Gastrocnemius medialis (tissue), 4 donors: ENCODE results near the gene PMEPA1. TPM values are rescaled to one million over a fixed set of nuclear protein-coding genes. Genes with fewer than 3 reads are reported as not detected.

Experiments
- ATAC-seq, 2 donors: fragments of 150-250 bp; one replicate each; pipeline ENCODE4 v1.9.1; 2016
- DNase-seq, 2 donors: peaks; one replicate each; pipeline ENCODE4 v3.0.0-alpha.2; 2019
- H3K27ac ChIP-seq, 4 donors: fragments of 200-600 bp; sonication (generic); 1 replicate in 1 of 4; 2 replicates in 3 of 4; pipeline ENCODE4 v1.5.1; 2016 to 2018; ENCODE audit warnings: mild to moderate bottlenecking in 2 of 4, moderate library complexity in 1 of 4
- H3K27me3 ChIP-seq, 3 donors: fragments of 200-600 bp; sonication (generic) in 2 of 3; 1 replicate in 1 of 3; 2 replicates in 2 of 3; pipeline versions ENCODE4 v1.5.1 to v1.6.0; 2016 to 2019; ENCODE audit warnings: mild to moderate bottlenecking in 1 of 3, moderate library complexity in 1 of 3
- H3K36me3 ChIP-seq, 2 donors: fragments of 200-600 bp; sonication (generic) in 1 of 2; one replicate each; pipeline ENCODE4 v1.5.1; 2017 to 2018
- H3K4me1 ChIP-seq, 2 donors: fragments of 200-600 bp; sonication (generic) in 1 of 2; one replicate each; pipeline ENCODE4 v1.5.1; 2016 to 2017; ENCODE audit warnings: mild to moderate bottlenecking in 2 of 2
- H3K4me3 ChIP-seq, 4 donors: fragments of 200-600 bp; sonication (generic) in 3 of 4; 1 replicate in 1 of 4; 2 replicates in 3 of 4; pipeline ENCODE4 v1.5.1; 2016 to 2019; ENCODE audit warnings: mild to moderate bottlenecking in 2 of 4
- H3K9me3 ChIP-seq, 3 donors: fragments of 200-600 bp; sonication (generic) in 2 of 3; 1 replicate in 1 of 3; 2 replicates in 2 of 3; pipeline ENCODE4 v1.5.1; 2016 to 2019
- POLR2A ChIP-seq, 2 donors: fragments of 450-650 bp; IDR thresholded peaks; one replicate each; pipeline ENCODE4 v1.6.1; 2017; ENCODE audit warnings: antibody characterized with exemption in 2 of 2, mild to moderate bottlenecking in 2 of 2, moderate library complexity in 2 of 2
- in situ Hi-C, 4 donors: fragments of 200-750 bp; cut with MboI; loops; one replicate each; pipeline versions ENCODE4 v1.15.0 to v1.8.0; 2017; ENCODE audit warnings: low sequenced_read_pairs in 4 of 4
- intact Hi-C: fragments of 100-400 bp; cut with DNase I; formaldehyde crosslinking; loops from one replicate; pipeline ENCODE4 v1.15.1; 2023; ENCODE audit warnings: low total_unique reads
- total RNA-seq, 4 donors: library from RNA; depleted of rRNA; stranded (reverse); fragments of >200 nt; gene quantifications; one replicate each; pipeline versions ENCODE4 v1.1.0 to v1.2.3, GENCODE V29; 2016
- TF ChIP-seq, protein P1 (sequence below), 5 experiments: fragments of 450-650 bp in 3 of 5; fragments of 200-600 bp in 2 of 5; sonication (generic) in 2 of 5; IDR thresholded peaks in 4 of 5; conservative IDR thresholded peaks in 1 of 5; 1 replicate in 4 of 5; 2 replicates in 1 of 5; pipeline ENCODE4 v1.5.1; 2016 to 2019; ENCODE audit warnings: antibody characterized with exemption in 5 of 5, mild to moderate bottlenecking in 3 of 5, moderate library complexity in 3 of 5

The PMEPA1 gene
- total RNA-seq, 4 donors from 2014 or later: 1.5 to 8.1 (median 5.8) TPM

- in situ Hi-C loops: loop anchor here in 2 of 4 donors (10.0 to 25.0 kb wide), 3 partner anchors 105 to 1333 kb away; partner anchors contain the start of genes AURKA (in 1 of the 2), CSTF1 (in 1 of the 2) and RBM38 (in 1 of the 2)
- no peak for TF ChIP-seq POLR2A (IDR thresholded peaks at IDR 0.05)
- TF ChIP-seq, protein P1, sequence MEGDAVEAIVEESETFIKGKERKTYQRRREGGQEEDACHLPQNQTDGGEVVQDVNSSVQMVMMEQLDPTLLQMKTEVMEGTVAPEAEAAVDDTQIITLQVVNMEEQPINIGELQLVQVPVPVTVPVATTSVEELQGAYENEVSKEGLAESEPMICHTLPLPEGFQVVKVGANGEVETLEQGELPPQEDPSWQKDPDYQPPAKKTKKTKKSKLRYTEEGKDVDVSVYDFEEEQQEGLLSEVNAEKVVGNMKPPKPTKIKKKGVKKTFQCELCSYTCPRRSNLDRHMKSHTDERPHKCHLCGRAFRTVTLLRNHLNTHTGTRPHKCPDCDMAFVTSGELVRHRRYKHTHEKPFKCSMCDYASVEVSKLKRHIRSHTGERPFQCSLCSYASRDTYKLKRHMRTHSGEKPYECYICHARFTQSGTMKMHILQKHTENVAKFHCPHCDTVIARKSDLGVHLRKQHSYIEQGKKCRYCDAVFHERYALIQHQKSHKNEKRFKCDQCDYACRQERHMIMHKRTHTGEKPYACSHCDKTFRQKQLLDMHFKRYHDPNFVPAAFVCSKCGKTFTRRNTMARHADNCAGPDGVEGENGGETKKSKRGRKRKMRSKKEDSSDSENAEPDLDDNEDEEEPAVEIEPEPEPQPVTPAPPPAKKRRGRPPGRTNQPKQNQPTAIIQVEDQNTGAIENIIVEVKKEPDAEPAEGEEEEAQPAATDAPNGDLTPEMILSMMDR (IDR thresholded peaks at IDR 0.05 in 4 of 5, conservative IDR thresholded peaks at IDR 0.05 in 1 of 5): no peak
These were observed 10.1 kb upstream of the PMEPA1 start for GRCh38 chr20:57719951-57720350.

DNA sequence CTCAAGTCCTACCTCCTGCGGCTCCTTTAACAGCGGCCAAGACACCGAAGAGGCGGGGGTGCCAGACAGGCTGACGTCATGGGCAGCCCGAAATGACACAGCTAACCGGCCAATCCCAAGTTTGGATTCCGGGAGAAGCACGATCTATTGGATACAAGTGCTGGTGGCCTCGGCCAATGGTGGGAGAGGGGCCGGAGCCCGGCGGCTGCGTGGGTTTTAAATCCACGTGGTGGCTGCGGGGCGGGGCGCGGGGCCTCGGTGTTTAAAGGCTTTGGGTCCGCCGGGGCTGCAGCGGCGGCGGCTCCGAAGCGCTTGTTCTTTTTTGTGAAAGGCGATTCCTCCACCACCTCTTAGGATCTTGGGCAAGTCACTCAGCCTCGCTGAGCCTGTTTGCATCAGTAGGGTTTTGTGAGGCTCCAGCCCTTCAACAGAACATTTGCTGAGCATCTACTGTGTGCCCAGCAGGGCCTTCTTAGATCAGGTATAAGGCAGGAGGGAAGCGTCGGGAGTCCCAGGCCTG is 8.7 kb upstream of the PMEPA1 start:
- Histone ChIP-seq H3K27ac (peak overlapping the region; percentile 21 to 79 (median 57)), H3K4me1 (peaks cover 50 to 56% of the 10 kb centered on the region in 2 donors), H3K4me3 (peak overlapping the region; percentile 32 to 45 (median 36)), H3K36me3 (no peaks in the 10 kb centered on the region), H3K27me3 (no peaks in the 10 kb centered on the region), H3K9me3 (no peaks in the 10 kb centered on the region)
- no peak for TF ChIP-seq POLR2A (IDR thresholded peaks at IDR 0.05)
- TF ChIP-seq, protein P1 (IDR thresholded peaks at IDR 0.05 in 4 of 5, conservative IDR thresholded peaks at IDR 0.05 in 1 of 5): no peak
- DNase-seq (peak; percentile 97 to 98), ATAC-seq (peak; percentile 92 to 96)
- in situ Hi-C loops (loop anchor here in 2 of 4 donors (25.0 kb wide), 2 partner anchors 331 to 1331 kb away; partner anchors contain the start of genes AURKA (in 1 of the 2), CSTF1 (in 1 of the 2) and RBM38 (in 1 of the 2)), intact Hi-C loops (loop anchor here (1.0 to 10.0 kb wide), 5 partner anchors 206 to 1176 kb away; partner anchors contain the start of gene RAB22A)

More at GRCh38 chr20:57719951-57720350, 10.1 kb upstream of the PMEPA1 start:
- Histone ChIP-seq H3K4me3 (no peak overlapping the region), H3K27ac (no peak overlapping the region), H3K27me3 (no peaks in the 10 kb centered on the region), H3K4me1 (peaks cover 37 to 45% of the 10 kb centered on the region in 2 donors), H3K9me3 (no peaks in the 10 kb centered on the region), H3K36me3 (no peaks in the 10 kb centered on the region)
- ATAC-seq (no peak), DNase-seq (no peak)
- intact Hi-C loops: loop anchor here (2.0 to 10.0 kb wide), 4 partner anchors 207 to 1175 kb away; no protein-coding TSS in a partner anchor

- in situ Hi-C loops (loop anchor here in 2 of 4 donors (25.0 kb wide), 2 partner anchors 330 to 1330 kb away; partner anchors contain the start of genes AURKA (in 1 of the 2), CSTF1 (in 1 of the 2) and RBM38 (in 1 of the 2)), intact Hi-C loops (loop anchor here (1.0 to 10.0 kb wide), 5 partner anchors 205 to 1177 kb away; partner anchors contain the start of gene RAB22A)
- TF ChIP-seq, protein P1 (IDR thresholded peaks at IDR 0.05 in 4 of 5, conservative IDR thresholded peaks at IDR 0.05 in 1 of 5): no peak
- TF ChIP-seq POLR2A (IDR thresholded peaks at IDR 0.05): no peak
- H3K4me1 ChIP-seq: peaks cover 57 to 62% of the 10 kb centered on the region in 2 donors
- H3K4me3 ChIP-seq: peak overlapping the region in 3 of 4 donors; percentile 7 to 27 (median 19)
- no peak for ATAC-seq
- no peaks in the 10 kb centered on the region for H3K27me3 ChIP-seq
- DNase-seq: no peak
- no peaks in the 10 kb centered on the region for H3K9me3 ChIP-seq
- peak overlapping the region; percentile 77 to 94 (median 80) for H3K27ac ChIP-seq
- H3K36me3 ChIP-seq: no peaks in the 10 kb centered on the region
These were observed 8.0 kb upstream of the PMEPA1 start for GRCh38 chr20:57717797-57718196.

DNA sequence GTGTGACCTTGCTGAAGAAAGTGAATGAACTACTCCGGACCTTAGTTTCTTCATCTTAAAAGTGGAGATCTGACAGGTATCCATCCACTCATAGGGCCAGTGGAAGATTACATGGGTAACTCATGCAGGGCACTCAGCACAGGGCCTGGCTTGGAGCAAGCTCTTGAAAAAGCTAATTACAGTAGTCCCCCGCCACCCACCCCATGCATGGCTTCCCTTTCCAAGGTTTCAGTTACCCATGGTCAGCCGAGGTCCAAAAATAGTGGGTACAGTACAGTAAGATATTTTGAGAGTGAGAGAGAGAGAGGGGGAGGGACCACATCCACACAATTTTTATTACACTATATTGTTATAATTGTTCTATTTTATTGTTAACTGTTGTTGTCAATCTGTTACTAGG is 7.1 kb upstream of the PMEPA1 start:
- peaks cover 66 to 71% of the 10 kb centered on the region in 2 donors for H3K4me1 ChIP-seq
- H3K4me3 ChIP-seq: peak overlapping the region in 1 of 4 donors; percentile 27
- DNase-seq (peak; percentile 72 to 81), ATAC-seq (peak; percentile 67 to 72)
- H3K9me3 ChIP-seq: no peaks in the 10 kb centered on the region
- intact Hi-C loops (loop anchor here (5.0 to 10.0 kb wide), 3 partner anchors 260 to 1178 kb away; no protein-coding TSS in a partner anchor), in situ Hi-C loops (loop anchor here in 2 of 4 donors (25.0 kb wide), 2 partner anchors 330 to 1330 kb away; partner anchors contain the start of genes AURKA (in 1 of the 2), CSTF1 (in 1 of the 2) and RBM38 (in 1 of the 2))
- peak overlapping the region; percentile 77 to 94 (median 80) for H3K27ac ChIP-seq
- H3K36me3 ChIP-seq: no peaks in the 10 kb centered on the region
- no peaks in the 10 kb centered on the region for H3K27me3 ChIP-seq
- TF ChIP-seq, protein P1 (IDR thresholded peaks at IDR 0.05 in 4 of 5, conservative IDR thresholded peaks at IDR 0.05 in 1 of 5): no peak
- no peak for TF ChIP-seq POLR2A (IDR thresholded peaks at IDR 0.05)
